ENCODE measurements around the gene GPC6.

GRCh38 chr13:94233401-94233800, 1006.8 kb downstream of the GPC6 start:
- TF ChIP-seq GATA3 (IDR thresholded peaks at IDR 0.05; ENCODE audit: low read depth, low read length) (no peak), GATA2 (IDR thresholded peaks at IDR 0.05; ENCODE audit: low read depth, low read length) (no peak)

All from SH-SY5Y (cell line).